NCI-H2081 treated with DMSO at 0.1 percent for 48 hours (cell line): ENCODE measurements around the gene SDHAF2.
"Not testable (repeated sequence)": the region's sequence is repeated elsewhere in the genome, so short reads cannot be mapped to it uniquely, and the experiment has no call there.

ENCODE experiments used
- DNase-seq: peaks from one replicate; lab custom pipeline; 2025; lab: John Stamatoyannopoulos, UW

SDHAF2 gene

GRCh38 chr11:61476371-61476770 is 46.4 kb downstream of the SDHAF2 start:
- DNase-seq = no peak

- no peak for DNase-seq
These were observed 47.2 kb downstream of the SDHAF2 start for GRCh38 chr11:61477126-61477525.

GRCh38 chr11:61477727-61478148 is 47.8 kb downstream of the SDHAF2 start:
- DNase-seq = no peak

DNA sequence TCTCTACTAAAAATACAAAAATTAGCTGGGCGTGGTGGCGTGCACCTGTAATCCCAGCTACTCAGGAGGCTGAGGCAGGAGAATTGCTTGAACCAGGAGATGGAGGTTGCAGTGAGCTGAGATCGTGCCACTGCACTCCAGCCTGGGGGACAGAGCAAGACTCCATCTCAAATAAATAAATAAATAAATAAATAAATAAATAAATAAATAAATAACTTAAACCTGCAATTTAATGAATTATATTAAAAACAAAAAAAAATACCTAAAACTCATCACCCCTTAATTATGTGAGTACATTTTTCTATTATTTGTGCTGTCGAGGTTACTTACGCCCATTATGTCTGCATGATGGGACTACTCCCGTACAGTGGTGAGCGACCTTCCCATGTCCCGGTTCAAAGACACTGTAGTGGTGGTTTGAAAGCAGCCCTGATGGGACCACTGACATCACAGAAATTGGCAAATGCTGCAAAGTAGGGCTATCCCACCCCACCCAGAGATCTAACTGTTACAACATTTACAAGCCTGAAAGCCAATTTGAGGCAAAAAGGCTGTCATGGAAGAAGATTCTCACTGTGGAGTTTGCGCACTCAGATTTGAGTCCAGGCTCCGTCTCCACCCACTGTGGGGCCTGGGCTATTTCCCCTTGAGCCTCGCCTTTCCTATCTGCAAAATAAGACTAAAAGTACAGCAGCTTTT is 49.6 kb downstream of the SDHAF2 start:
- not testable (repeated sequence) for DNase-seq

- no peak for DNase-seq
These were observed 50.5 kb downstream of the SDHAF2 start for GRCh38 chr11:61480261-61480993.

GRCh38 chr11:61480994-61481335 is 51.0 kb downstream of the SDHAF2 start:
- DNase-seq = no peak

GRCh38 chr11:61481806-61482205 is 51.9 kb downstream of the SDHAF2 start:
- no peak for DNase-seq

- no peak for DNase-seq
These were observed 52.6 kb downstream of the SDHAF2 start for GRCh38 chr11:61482513-61482912.

GRCh38 chr11:61484541-61484940 is 54.6 kb downstream of the SDHAF2 start:
- DNase-seq = no peak

DNA sequence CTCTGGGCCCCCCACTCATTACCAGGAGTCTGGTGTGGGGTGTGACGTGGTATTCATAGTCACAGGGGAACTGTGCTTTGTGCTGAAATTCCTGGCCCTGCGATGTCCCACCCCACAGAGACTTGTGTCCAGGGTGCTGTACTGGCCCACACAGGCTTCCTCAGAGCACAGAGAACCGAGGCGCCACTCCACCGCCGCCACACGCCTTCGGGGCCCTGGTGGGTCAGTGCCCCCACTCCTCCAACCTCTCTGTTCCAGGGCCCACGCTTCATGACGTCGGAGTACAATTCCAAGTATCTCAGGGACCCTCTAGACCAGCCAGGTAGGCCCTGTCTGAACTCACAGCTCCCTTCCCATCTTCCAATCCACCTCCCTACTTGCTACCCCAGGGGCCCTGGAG is 55.2 kb downstream of the SDHAF2 start:
- DNase-seq = no peak

DNA sequence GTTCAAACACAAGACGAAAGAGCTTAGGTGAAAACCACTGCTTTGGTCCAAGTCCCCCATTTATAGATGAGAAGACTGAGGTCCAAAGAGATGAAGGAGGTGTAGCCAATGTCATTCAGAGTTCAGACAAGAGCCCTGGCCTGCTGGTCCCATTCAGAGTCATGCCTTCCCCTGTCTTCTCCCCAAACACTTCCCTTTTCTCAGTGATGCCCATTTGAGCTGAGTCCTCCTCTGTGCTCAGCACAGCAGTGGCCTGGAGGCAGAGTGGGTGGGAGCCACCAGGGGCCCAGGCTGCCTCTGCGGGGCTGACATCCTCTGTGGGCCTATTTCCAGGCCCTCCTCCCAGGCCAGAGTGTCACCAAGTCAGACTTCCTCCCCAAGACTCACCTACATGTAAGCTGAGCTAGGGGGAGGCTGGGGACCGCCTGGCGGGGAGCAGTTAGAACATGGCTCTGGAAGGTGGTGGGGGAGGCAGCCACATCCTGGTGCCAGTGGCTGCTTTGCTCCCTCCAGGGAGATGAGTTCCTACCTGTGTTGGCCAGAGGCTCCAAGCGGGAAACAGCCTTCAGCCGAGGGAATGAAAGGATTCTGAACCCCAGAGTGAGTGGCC is 56.2 kb downstream of the SDHAF2 start:
- no peak for DNase-seq

GRCh38 chr11:61486779-61487178 is 56.9 kb downstream of the SDHAF2 start:
- DNase-seq = no peak

GRCh38 chr11:61487342-61488025 is 57.6 kb downstream of the SDHAF2 start:
- DNase-seq = no peak

DNA sequence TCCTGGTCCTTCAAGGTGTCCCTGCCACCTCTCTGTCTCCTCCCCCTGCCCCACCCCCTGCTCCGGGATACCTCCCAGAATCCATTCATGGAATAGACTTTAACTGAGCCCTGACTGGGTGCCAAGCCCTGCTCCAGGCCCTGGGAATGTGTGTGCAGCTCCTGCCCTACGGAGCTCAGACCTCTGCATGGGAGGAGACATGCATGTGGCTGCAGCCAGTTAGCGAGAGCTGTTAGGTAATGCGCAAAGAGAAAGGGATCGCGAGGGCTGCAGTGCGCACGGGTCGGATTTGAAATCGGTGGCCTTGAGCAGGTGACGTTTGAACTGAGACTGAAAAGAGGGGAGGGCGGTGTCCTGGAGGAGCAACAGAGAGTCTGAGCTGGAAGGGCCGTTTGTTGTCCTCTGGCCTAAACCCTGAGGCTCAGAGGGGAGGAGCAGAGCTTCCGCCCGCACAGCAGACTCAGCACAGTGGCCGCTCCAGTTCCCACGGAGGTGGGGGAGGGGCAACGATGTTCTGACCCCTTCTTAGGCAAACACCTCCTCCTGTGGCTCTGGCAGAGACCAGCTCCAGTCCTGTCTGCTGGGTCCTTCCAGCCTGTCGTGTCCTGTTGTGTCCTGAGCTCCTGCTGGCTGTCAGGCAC is 58.8 kb downstream of the SDHAF2 start:
- DNase-seq = no peak

DNA sequence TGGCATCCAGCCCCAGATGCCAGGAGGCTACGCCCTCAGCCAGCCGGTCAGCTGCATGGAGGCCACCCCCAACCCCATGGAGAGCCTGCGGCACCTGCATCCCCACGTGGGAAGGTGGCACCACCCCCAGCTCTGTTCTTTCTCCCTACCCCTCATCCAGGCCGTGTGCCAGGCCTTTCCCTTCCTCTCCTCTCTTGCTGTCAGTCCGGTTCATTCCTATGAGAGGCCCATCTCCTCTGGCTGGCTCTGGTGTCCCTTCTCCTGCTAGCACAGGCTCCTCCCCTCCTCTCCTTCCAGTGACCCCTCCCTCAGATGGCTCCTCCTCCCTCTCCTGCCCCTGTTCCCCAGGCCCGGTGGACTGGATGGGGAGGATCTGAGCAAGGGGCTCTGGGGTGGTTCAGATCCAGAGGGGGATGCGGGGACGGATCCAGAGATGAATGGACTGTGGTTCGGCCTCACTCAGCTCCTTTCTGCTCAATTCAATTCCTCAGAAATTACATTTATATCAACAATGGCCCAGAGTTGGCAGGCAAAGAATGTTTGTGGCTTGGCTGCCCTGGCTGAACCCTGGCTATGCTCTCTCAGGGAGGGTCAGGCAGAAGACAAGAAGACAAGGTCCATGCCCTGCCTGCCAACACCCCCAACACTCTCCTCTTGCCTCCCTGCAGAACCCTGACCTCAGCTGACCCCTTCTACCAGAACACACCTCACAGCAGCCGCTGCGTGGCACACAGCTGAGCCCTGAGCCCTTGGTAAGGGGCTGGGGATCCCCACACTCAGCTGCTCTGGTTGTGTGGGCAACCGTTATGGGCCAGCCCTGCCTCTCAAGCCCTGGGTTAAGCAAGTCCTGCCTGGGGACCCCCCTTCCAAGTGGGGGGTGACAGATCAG is 60.2 kb downstream of the SDHAF2 start:
- no peak for DNase-seq

- no peak for DNase-seq
These were observed 61.9 kb downstream of the SDHAF2 start for GRCh38 chr11:61491736-61492395.

GRCh38 chr11:61494381-61494961 is 64.5 kb downstream of the SDHAF2 start:
- no peak for DNase-seq

GRCh38 chr11:61495801-61496601 is 66.1 kb downstream of the SDHAF2 start:
- no peak for DNase-seq
